ENCODE results near the gene SLC26A8.

DNA sequence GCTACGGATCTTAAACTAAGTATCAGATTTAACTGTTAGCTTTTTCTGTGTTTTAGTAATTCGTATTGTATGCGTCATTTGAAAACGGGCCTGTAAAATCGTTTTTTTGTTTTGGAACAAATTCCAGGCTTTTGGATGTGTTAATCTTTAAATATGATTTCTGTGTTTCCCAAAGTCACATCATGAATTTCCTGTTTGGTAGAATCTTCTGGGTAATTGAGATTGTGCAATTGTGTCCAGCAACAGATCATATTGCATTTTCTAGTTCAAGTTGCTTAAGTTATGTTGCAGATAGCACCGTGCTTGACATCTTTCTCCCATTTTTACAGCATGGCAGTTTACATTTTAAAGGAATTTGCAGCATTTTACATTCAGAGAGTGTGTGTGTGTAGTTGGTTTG is 5.0 kb upstream of the SLC26A8 start:
- TF ChIP-seq, protein P1, sequence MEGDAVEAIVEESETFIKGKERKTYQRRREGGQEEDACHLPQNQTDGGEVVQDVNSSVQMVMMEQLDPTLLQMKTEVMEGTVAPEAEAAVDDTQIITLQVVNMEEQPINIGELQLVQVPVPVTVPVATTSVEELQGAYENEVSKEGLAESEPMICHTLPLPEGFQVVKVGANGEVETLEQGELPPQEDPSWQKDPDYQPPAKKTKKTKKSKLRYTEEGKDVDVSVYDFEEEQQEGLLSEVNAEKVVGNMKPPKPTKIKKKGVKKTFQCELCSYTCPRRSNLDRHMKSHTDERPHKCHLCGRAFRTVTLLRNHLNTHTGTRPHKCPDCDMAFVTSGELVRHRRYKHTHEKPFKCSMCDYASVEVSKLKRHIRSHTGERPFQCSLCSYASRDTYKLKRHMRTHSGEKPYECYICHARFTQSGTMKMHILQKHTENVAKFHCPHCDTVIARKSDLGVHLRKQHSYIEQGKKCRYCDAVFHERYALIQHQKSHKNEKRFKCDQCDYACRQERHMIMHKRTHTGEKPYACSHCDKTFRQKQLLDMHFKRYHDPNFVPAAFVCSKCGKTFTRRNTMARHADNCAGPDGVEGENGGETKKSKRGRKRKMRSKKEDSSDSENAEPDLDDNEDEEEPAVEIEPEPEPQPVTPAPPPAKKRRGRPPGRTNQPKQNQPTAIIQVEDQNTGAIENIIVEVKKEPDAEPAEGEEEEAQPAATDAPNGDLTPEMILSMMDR (CRISPR knock-in tag; IDR thresholded peaks at IDR 0.05), result no peak
- TF ChIP-seq ATF7 (IDR thresholded peaks at IDR 0.05) (no peak), ATF7 (CRISPR knock-in tag; IDR thresholded peaks at IDR 0.05) (no peak), ZNF274 (CRISPR knock-in tag; IDR thresholded peaks at IDR 0.05) (no peak), RNF2 (conservative IDR thresholded peaks at IDR 0.05; ENCODE audit: low read depth) (no peak), EZH2 (conservative IDR thresholded peaks at IDR 0.05; ENCODE audit: low read depth, low read length) (no peak), TBL1XR1 (IDR thresholded peaks at IDR 0.05; ENCODE audit: borderline replicate concordance, low read length, partially characterized antibody) (no peak)
- TF ChIP-seq, protein P2, sequence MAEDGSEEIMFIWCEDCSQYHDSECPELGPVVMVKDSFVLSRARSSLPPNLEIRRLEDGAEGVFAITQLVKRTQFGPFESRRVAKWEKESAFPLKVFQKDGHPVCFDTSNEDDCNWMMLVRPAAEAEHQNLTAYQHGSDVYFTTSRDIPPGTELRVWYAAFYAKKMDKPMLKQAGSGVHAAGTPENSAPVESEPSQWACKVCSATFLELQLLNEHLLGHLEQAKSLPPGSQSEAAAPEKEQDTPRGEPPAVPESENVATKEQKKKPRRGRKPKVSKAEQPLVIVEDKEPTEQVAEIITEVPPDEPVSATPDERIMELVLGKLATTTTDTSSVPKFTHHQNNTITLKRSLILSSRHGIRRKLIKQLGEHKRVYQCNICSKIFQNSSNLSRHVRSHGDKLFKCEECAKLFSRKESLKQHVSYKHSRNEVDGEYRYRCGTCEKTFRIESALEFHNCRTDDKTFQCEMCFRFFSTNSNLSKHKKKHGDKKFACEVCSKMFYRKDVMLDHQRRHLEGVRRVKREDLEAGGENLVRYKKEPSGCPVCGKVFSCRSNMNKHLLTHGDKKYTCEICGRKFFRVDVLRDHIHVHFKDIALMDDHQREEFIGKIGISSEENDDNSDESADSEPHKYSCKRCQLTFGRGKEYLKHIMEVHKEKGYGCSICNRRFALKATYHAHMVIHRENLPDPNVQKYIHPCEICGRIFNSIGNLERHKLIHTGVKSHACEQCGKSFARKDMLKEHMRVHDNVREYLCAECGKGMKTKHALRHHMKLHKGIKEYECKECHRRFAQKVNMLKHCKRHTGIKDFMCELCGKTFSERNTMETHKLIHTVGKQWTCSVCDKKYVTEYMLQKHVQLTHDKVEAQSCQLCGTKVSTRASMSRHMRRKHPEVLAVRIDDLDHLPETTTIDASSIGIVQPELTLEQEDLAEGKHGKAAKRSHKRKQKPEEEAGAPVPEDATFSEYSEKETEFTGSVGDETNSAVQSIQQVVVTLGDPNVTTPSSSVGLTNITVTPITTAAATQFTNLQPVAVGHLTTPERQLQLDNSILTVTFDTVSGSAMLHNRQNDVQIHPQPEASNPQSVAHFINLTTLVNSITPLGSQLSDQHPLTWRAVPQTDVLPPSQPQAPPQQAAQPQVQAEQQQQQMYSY (CRISPR knock-in tag; IDR thresholded peaks at IDR 0.05), result no peak
- TF ChIP-seq, protein P3, sequence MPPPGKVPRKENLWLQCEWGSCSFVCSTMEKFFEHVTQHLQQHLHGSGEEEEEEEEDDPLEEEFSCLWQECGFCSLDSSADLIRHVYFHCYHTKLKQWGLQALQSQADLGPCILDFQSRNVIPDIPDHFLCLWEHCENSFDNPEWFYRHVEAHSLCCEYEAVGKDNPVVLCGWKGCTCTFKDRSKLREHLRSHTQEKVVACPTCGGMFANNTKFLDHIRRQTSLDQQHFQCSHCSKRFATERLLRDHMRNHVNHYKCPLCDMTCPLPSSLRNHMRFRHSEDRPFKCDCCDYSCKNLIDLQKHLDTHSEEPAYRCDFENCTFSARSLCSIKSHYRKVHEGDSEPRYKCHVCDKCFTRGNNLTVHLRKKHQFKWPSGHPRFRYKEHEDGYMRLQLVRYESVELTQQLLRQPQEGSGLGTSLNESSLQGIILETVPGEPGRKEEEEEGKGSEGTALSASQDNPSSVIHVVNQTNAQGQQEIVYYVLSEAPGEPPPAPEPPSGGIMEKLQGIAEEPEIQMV (CRISPR knock-in tag; IDR thresholded peaks at IDR 0.05; ENCODE audit: low read depth), result no peak
- TF ChIP-seq, protein P4, sequence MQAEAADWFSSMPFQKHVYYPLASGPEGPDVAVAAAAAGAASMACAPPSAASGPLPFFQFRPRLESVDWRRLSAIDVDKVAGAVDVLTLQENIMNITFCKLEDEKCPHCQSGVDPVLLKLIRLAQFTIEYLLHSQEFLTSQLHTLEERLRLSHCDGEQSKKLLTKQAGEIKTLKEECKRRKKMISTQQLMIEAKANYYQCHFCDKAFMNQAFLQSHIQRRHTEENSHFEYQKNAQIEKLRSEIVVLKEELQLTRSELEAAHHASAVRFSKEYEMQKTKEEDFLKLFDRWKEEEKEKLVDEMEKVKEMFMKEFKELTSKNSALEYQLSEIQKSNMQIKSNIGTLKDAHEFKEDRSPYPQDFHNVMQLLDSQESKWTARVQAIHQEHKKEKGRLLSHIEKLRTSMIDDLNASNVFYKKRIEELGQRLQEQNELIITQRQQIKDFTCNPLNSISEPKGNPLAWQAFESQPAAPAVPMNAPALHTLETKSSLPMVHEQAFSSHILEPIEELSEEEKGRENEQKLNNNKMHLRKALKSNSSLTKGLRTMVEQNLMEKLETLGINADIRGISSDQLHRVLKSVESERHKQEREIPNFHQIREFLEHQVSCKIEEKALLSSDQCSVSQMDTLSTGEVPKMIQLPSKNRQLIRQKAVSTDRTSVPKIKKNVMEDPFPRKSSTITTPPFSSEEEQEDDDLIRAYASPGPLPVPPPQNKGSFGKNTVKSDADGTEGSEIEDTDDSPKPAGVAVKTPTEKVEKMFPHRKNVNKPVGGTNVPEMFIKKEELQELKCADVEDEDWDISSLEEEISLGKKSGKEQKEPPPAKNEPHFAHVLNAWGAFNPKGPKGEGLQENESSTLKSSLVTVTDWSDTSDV (CRISPR knock-in tag; IDR thresholded peaks at IDR 0.05), result no peak
